T-helper 1 cell (primary cell): ENCODE measurements around the gene UBAP2.
"Not testable (repeated sequence)": the region's sequence is repeated elsewhere in the genome, so short reads cannot be mapped to it uniquely, and the experiment has no call there.

Experiments
- DNase-seq, 5 donors: peaks; one replicate each; pipeline ENCODE4 v3.0.0-alpha.2; 2012 to 2020

UBAP2 gene

GRCh38 chr9:34047864-34048726 lies 592 bp downstream of the UBAP2 start:
- DNase-seq = peak; percentile 15 to 60 (median 40)

DNA sequence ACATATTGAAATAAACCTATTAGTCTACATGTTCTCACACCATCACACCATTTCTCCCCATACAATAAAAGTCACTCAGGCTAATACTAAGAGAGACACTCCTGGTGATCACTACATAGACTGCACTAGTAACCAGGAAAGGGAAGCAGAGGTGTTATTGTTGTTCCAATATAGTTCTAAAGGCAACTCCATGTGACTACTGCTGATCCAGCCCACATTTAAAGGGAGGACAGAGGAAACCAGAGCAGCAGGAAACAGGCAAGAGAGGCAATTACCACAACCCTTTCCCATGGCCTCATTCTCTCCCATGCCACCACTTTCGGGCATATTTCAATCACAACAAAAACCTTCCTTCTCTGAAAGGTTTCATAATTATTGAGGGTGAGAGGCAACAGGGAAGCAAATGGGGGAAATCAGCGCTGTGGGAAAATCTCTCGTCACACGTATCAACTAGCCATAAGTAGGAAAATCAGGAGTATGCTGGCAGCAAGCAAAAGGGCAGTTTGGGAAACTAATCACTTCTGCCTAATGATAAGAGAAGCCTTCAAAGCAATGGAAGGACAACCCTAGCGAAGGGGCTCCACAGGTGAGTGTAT lies 1.8 kb downstream of the UBAP2 start:
- peak in 1 of 5 donors; percentile 7 for DNase-seq

DNA sequence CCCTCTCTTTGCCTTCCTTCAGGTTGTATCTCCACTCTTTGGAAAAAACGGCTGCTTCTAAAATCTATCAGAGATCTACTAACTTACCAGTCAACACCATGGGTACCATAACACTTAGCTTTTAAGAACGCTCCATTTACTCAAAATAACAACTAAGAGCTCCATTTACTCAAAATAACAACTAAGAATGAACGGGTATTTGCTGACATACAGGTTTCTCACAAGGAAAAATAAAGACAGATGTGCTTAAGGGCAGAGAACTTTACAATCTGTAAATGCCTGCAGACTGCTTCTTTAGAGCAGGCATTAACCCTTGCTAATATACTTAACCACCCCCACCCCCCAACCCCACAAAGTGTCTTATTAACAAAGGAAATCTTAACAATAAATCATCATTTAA lies 2.8 kb downstream of the UBAP2 start:
- DNase-seq = no peak

DNA sequence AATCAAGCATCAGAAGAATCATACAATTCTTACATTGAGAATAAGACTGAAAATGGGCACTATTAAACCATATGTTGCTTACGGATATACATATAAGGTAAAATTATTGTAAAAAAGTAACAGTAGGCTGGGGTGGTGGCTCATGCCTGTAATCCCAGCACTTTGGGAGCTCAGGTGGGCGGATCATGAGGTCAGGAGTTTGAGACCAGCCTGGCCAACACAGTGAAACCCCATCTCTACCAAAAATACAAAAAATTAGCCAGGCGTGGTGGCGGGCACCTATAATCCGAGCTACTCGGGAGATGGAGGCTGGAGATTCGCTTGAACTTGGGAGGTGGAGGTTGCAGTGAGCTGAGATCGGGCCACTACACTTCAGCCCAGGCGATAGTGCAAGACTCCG lies 6.6 kb downstream of the UBAP2 start:
- DNase-seq = not testable (repeated sequence)

DNA sequence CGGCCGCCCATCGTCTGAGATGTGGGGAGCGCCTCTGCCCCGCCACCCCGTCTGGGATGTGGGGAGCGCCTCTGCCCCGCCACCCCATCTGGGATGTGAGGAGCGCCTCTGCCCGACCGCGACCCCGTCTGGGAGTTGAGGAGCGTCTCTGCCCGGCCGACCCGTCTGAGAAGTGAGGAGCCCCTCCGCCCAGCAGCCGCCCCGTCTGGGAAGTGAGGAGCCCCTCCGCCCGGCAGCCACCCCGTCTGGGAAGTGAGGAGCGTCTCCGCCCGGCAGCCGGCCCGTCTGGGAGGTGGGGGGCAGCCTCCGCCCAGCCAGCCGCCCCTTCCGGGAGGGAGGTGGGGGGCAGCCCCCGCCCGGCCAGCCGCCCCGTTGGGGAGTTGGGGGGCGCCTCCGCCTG lies 9.8 kb downstream of the UBAP2 start:
- not testable (repeated sequence) for DNase-seq

DNA sequence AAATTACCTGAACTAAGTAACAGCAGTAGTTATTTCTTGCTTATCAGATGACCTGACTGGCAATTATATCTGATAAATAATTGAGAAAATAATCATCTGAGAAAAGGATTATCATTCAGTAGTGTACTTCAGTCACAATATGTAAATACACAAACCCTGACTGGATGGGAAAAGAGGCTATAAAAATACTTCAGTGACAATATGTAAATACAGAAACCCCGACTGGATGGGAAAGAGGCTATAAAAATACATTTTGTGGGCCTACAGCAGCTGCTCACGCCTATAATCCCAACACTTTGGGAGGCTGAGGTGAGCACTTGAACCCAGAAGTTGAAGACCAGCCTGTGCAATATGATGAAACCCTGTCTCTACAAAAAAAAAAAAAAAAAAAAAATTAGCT lies 11.1 kb downstream of the UBAP2 start:
- no peak for DNase-seq

DNA sequence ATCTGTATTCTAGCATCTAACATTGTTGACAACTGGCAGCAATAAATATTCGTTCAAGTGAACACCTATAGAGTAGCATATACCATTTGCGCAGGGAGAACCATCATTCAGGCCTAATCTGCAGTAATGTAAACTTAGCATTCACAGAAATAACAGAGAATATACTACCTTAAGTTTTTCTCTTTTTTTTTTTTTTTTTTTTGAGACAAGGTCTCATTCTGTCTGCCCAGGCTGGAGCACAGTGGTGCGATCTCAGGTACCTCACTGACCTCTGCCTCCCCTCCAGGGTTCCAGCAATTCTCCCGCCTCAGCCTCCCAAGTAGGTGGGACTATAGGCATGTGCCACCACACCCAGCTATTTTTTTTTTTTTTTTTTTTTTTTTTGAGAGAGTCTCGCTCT lies 12.1 kb downstream of the UBAP2 start:
- no peak for DNase-seq

- DNase-seq = no peak
Observed at GRCh38 chr9:34035656-34036055, 13.0 kb downstream of the UBAP2 start.

- no peak for DNase-seq
Observed at GRCh38 chr9:34034698-34035065, 14.0 kb downstream of the UBAP2 start.

DNA sequence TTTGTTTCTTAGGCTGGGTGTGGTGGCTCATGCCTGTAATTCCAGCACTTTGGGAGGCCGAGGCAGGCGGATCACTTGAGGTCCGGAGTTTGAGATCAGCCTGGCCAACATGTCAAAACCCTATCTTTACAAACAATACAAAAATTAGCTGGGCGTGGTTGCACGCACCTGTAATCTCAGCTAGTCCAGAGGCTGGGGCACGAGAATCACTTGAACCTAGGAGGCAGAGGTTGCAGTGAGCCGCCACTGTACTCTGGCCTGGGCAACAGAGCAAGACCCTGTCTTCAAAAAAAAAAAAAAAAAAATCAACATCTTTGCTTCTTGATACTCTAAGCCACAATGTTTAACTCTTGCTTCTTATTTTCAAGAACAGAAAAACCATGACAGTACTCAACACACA lies 16.1 kb downstream of the UBAP2 start:
- no peak for DNase-seq

GRCh38 chr9:34027845-34028574 lies 20.7 kb downstream of the UBAP2 start:
- DNase-seq = no peak

DNA sequence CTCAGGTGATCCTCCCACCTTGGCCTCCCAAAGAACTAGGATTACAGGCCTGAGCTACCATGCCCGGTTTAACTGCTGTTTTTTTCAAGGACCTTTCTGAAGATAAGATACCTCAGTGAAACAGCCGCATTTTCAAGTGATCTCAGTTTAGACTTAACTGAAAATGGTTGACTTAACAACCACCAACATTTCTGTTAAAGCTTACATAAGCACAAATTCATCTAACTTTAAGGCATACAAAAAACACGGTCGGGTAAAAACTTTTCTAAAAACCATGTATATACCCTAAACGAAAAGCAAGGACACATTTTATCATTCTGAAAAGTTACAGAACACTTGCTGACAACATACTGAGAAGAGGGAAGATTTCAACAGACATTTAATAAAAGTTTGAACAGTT lies 22.9 kb downstream of the UBAP2 start:
- DNase-seq = no peak

DNA sequence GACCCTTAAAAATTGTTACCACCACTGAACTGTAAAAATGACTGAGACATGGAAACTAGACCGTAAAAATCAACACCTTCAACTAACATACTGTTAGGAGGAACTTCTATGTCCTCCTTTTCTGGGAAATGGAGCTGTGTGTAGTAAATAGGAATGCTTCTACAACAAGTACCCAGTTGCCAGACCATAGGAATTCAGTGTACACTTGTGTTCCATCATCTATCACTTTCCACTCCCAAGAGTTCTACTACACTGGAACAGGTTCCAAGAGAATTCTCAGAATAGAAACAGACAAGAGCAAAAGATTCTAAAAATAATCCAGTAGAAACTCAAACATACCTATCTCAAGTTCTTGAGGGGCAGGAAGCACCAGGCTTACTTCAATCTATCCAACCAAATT lies 23.6 kb downstream of the UBAP2 start:
- DNase-seq = no peak

DNA sequence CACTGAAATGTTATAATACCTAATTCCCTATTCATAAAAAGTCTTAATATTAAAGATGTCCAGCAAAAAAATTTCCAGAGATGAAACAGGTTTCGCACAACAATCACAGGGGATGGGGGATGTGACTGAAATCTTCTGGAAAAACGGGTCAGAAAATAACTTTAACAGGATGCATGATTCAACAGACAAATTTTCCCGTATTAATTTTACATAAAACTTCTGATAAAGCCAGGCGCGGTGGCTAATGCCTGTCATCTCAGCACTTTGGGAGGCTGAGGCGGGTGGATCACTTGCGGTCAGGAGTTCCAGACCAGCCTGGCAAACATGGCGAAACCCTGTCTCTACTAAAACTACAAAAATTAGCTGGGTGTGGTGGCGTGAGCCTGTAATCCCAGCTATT lies 24.2 kb downstream of the UBAP2 start:
- DNase-seq = not testable (repeated sequence)

DNA sequence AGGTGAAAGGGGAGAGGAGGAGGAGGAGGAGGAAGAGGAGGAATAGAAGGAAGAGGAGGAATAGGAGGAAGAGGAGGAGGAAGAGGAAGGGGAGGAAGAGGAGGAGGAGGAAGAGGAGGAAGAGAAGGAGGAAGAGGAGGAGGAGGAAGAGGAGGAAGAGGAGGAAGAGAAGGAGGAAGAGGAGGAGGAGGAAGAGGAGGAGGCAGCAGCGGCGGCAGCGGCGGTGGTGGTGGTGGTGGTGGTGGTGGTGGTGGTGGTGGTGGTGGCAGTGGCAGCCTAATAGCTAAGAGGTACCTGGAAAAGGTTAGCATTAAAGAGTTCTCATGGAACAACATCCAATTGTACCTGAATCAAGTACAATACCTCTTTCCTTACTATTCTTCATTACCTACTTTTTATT lies 32.5 kb downstream of the UBAP2 start:
- no peak for DNase-seq

GRCh38 chr9:34010979-34011378 lies 37.7 kb downstream of the UBAP2 start:
- DNase-seq = no peak

GRCh38 chr9:34001951-34002350 lies 46.7 kb downstream of the UBAP2 start:
- no peak for DNase-seq

- no peak for DNase-seq
Observed at GRCh38 chr9:34001298-34001697, 47.4 kb downstream of the UBAP2 start.

DNA sequence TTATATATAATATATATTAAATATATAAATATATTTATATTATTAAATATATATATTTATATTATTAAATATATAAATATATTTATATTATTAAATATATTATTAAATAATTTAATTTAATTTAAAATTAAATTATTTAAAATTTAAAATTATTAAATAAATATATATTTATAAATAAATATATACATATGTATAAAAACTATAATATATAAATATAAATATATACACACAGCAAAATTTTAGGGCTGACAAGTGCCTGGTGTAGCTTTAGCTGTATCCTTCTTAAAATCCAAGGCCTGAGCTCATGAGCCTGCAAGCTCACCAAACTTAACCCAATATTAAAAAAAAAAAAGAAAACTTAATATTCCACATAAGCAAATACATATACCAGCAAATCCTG lies 53.2 kb downstream of the UBAP2 start:
- DNase-seq = no peak

- no peak for DNase-seq
Observed at GRCh38 chr9:33993104-33993503, 55.6 kb downstream of the UBAP2 start.

DNA sequence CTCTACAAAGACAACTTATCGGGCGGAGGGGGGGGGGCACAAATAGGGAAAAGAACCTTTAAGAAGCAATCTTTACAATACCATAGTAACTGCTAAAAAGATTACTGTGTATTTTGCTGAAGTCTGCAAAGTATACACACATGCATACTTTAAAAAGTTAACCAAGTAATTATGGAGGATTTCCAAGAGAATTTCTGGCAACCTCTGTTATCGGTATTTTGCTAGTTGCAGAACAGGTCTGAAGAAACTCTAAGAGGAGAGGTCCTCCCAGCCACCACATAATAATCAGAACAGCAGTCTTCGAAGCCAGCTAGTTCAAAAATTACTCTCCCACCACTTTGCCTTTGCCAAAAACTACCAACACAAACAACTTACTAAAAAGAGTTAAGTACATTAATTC lies 56.1 kb downstream of the UBAP2 start:
- DNase-seq = no peak

GRCh38 chr9:33988219-33988890 lies 60.3 kb downstream of the UBAP2 start:
- DNase-seq = peak in 1 of 5 donors; percentile 56

GRCh38 chr9:33976414-33976813 lies 72.3 kb downstream of the UBAP2 start:
- DNase-seq = no peak
